Fibroblast of the aortic adventitia (primary cell): Measurements from ENCODE around the gene WDR12. TPM values are rescaled to one million over a fixed set of nuclear protein-coding genes. Genes with fewer than 3 reads are reported as not detected.

Experiments used
- DNase-seq: peaks from one replicate; pipeline ENCODE4 v3.0.0-alpha.2; 2010; ENCODE audit warnings: low read depth
- H3K4me3 ChIP-seq: 2 replicates; pipeline ENCODE4 v1.5.1; 2011; ENCODE audit warnings: low read depth, mild to moderate bottlenecking, control low read depth, low read length, moderate library complexity
- CTCF ChIP-seq: IDR thresholded peaks from 2 replicates; pipeline ENCODE4 v1.5.1; 2011; ENCODE audit warnings: mild to moderate bottlenecking, low read length, control low read depth, inconsistent platforms; ENCODE audit not compliant: insufficient read depth
- total RNA-seq: library from RNA; depleted of rRNA; stranded (reverse); fragments of >200 nt; gene quantifications from 2 replicates; pipeline ENCODE4 v1.2.3, GENCODE V29; 2012; ENCODE audit warnings: low replicate concordance

Gene WDR12
- total RNA-seq, 1 donor: 28.1 TPM

- H3K4me3 ChIP-seq: no peak overlapping the region
- peak; percentile 7 for DNase-seq
- TF ChIP-seq CTCF: no peak
Measured at GRCh38 chr2:202848813-202849212, 62.7 kb downstream of the WDR12 start.

- H3K4me3 ChIP-seq: no peak overlapping the region
- TF ChIP-seq CTCF: no peak
- no peak for DNase-seq
Measured at GRCh38 chr2:202847693-202848524, 63.6 kb downstream of the WDR12 start.

GRCh38 chr2:202844656-202845055 is 66.8 kb downstream of the WDR12 start:
- DNase-seq: no peak
- no peak overlapping the region for H3K4me3 ChIP-seq
- TF ChIP-seq CTCF: no peak

GRCh38 chr2:202842690-202843089 is 68.8 kb downstream of the WDR12 start:
- TF ChIP-seq CTCF: no peak
- no peak for DNase-seq

GRCh38 chr2:202841090-202841867 is 70.2 kb downstream of the WDR12 start:
- DNase-seq: no peak
- TF ChIP-seq CTCF: no peak
- H3K4me3 ChIP-seq: no peak overlapping the region

More at GRCh38 chr2:202842690-202843089, 68.8 kb downstream of the WDR12 start:
- no peak overlapping the region for H3K4me3 ChIP-seq

GRCh38 chr2:202831242-202832220 is 79.9 kb downstream of the WDR12 start:
- DNase-seq: peak; percentile 71
- H3K4me3 ChIP-seq: no peak overlapping the region

More at GRCh38 chr2:202831242-202832220, 79.9 kb downstream of the WDR12 start:
- TF ChIP-seq CTCF: peak; percentile 75
